ENCODE data around the gene RCAN1. TPM values are rescaled to one million over a fixed set of nuclear protein-coding genes. Genes with fewer than 3 reads are reported as not detected.
"Not testable (repeated sequence)": the region's sequence is repeated elsewhere in the genome, so short reads cannot be mapped to it uniquely, and the experiment has no call there.

Gene RCAN1
- total RNA-seq, 1 donor from 2014 or later, result 12.5 TPM

- Histone ChIP-seq H3K4me3 (no peak overlapping the region), H3K4me1 (peaks cover 0 to 22% of the 10 kb centered on the region in 2 donors), H3K9me3 (no peaks in the 10 kb centered on the region), H3K27ac (no peak overlapping the region), H3K27me3 (no peaks in the 10 kb centered on the region), H3K36me3 (no peaks in the 10 kb centered on the region)
- intact Hi-C loops (cut with DNase I), result no loop called here
- DNase-seq (ENCODE audit: low spot score in 2 of 2), result no peak
- no peak for TF ChIP-seq CTCF (IDR thresholded peaks at IDR 0.05)
These were observed 57.7 kb downstream of the RCAN1 start for GRCh38 chr21:34557261-34557660.

GRCh38 chr21:34554670-34555069 is 60.2 kb downstream of the RCAN1 start:
- H3K9me3 ChIP-seq; DNase-seq (ENCODE audit: low spot score in 2 of 2); H3K27me3 ChIP-seq; H3K4me3 ChIP-seq; H3K27ac ChIP-seq; H3K36me3 ChIP-seq: not testable (repeated sequence)
- peaks cover 0 to 14% of the 10 kb centered on the region in 2 donors for H3K4me1 ChIP-seq
- intact Hi-C loops (cut with DNase I), result loop anchor here (1.0 kb wide), 1 partner anchor 21 kb away; no protein-coding TSS in a partner anchor

GRCh38 chr21:34554227-34554626 is 60.7 kb downstream of the RCAN1 start:
- no peak overlapping the region for H3K4me3 ChIP-seq
- H3K27ac ChIP-seq, result peak overlapping the region in 1 of 2 donors; percentile 29
- no peaks in the 10 kb centered on the region for H3K36me3 ChIP-seq
- H3K27me3 ChIP-seq, result no peaks in the 10 kb centered on the region
- no peak for TF ChIP-seq CTCF (IDR thresholded peaks at IDR 0.05)
- no peaks in the 10 kb centered on the region for H3K9me3 ChIP-seq
- peaks cover 0 to 14% of the 10 kb centered on the region in 2 donors for H3K4me1 ChIP-seq
- DNase-seq (ENCODE audit: low spot score in 2 of 2), result no peak
- intact Hi-C loops (cut with DNase I), result loop anchor here (1.0 kb wide), 1 partner anchor 21 kb away; no protein-coding TSS in a partner anchor

GRCh38 chr21:34553151-34553952 is 61.6 kb downstream of the RCAN1 start:
- no peak for DNase-seq (ENCODE audit: low spot score in 2 of 2)
- Histone ChIP-seq H3K27me3 (no peaks in the 10 kb centered on the region), H3K36me3 (no peaks in the 10 kb centered on the region), H3K4me3 (peak overlapping the region in 1 of 2 donors; percentile 14), H3K9me3 (no peaks in the 10 kb centered on the region), H3K4me1 (peaks cover 0 to 14% of the 10 kb centered on the region in 2 donors), H3K27ac (peak overlapping the region; percentile 29 to 58)
- intact Hi-C loops (cut with DNase I), result loop anchor here (2.0 kb wide), 1 partner anchor 27 kb away; no protein-coding TSS in a partner anchor
- no peak for TF ChIP-seq CTCF (IDR thresholded peaks at IDR 0.05)

- H3K4me3 ChIP-seq, result peak overlapping the region in 1 of 2 donors; percentile 14
- TF ChIP-seq CTCF (IDR thresholded peaks at IDR 0.05), result no peak
- peak overlapping the region; percentile 17 to 58 for H3K27ac ChIP-seq
- no peaks in the 10 kb centered on the region for H3K9me3 ChIP-seq
- H3K36me3 ChIP-seq, result no peaks in the 10 kb centered on the region
- H3K4me1 ChIP-seq, result peaks cover 0 to 14% of the 10 kb centered on the region in 2 donors
- DNase-seq (ENCODE audit: low spot score in 2 of 2), result no peak
- no peaks in the 10 kb centered on the region for H3K27me3 ChIP-seq
- intact Hi-C loops (cut with DNase I), result loop anchor here (2.0 kb wide), 1 partner anchor 26 kb away; no protein-coding TSS in a partner anchor
These were observed 62.4 kb downstream of the RCAN1 start for GRCh38 chr21:34552360-34553098.
